Activated gamma-delta T cell (primary cell): ENCODE measurements around the gene GLRX2.

ENCODE experiments used
- DNase-seq: peaks from one replicate; lab custom pipeline; 2025; lab: John Stamatoyannopoulos, UW

GLRX2 gene

GRCh38 chr1:193113258-193113991 lies 8.2 kb upstream of the GLRX2 start:
- no peak for DNase-seq

GRCh38 chr1:193111641-193112090 lies 6.5 kb upstream of the GLRX2 start:
- DNase-seq, result no peak

- no peak for DNase-seq
Observed at GRCh38 chr1:193110864-193111263, 5.7 kb upstream of the GLRX2 start.

GRCh38 chr1:193110246-193110645 lies 5.0 kb upstream of the GLRX2 start:
- no peak for DNase-seq

- DNase-seq, result no peak
Observed at GRCh38 chr1:193109619-193110018, 4.4 kb upstream of the GLRX2 start.

GRCh38 chr1:193108471-193108870 lies 3.3 kb upstream of the GLRX2 start:
- DNase-seq, result no peak

- no peak for DNase-seq
Observed at GRCh38 chr1:193105821-193106177, 585 bp upstream of the GLRX2 start.

- no peak for DNase-seq
Observed at GRCh38 chr1:193104502-193104906, 710 bp downstream of the GLRX2 start.

GRCh38 chr1:193103759-193104501 lies 1.3 kb downstream of the GLRX2 start:
- no peak for DNase-seq

- DNase-seq, result no peak
Observed at GRCh38 chr1:193102662-193103061, 2.6 kb downstream of the GLRX2 start.

GRCh38 chr1:193094112-193094511 lies 11.1 kb downstream of the GLRX2 start:
- no peak for DNase-seq

GRCh38 chr1:193090865-193091264 lies 14.3 kb downstream of the GLRX2 start:
- no peak for DNase-seq

- no peak for DNase-seq
Observed at GRCh38 chr1:193087893-193088292, 17.3 kb downstream of the GLRX2 start.

- DNase-seq, result no peak
Observed at GRCh38 chr1:193086342-193086741, 18.9 kb downstream of the GLRX2 start.

GRCh38 chr1:193085263-193085662 lies 20.0 kb downstream of the GLRX2 start:
- no peak for DNase-seq

GRCh38 chr1:193083365-193084088 lies 21.7 kb downstream of the GLRX2 start:
- no peak for DNase-seq

GRCh38 chr1:193079187-193079586 lies 26.0 kb downstream of the GLRX2 start:
- no peak for DNase-seq

- no peak for DNase-seq
Observed at GRCh38 chr1:193077991-193078390, 27.2 kb downstream of the GLRX2 start.

- no peak for DNase-seq
Observed at GRCh38 chr1:193070942-193071341, 34.3 kb downstream of the GLRX2 start.

GRCh38 chr1:193070386-193070753 lies 34.8 kb downstream of the GLRX2 start:
- no peak for DNase-seq

GRCh38 chr1:193069748-193070385 lies 35.3 kb downstream of the GLRX2 start:
- DNase-seq, result no peak

GRCh38 chr1:193068013-193068412 lies 37.2 kb downstream of the GLRX2 start:
- no peak for DNase-seq
